ENCODE measurements around the gene RNF224. TPM values are rescaled to one million over a fixed set of nuclear protein-coding genes. Genes with fewer than 3 reads are reported as not detected.

The RNF224 gene
- total RNA-seq, 4 donors from 2014 or later: 1.2 to 5.2 (median 3.0) TPM

- 60 to 76% methylated on average over 2 to 5 of the region's 40 CpGs for WGBS, 2 donors
- DNase-seq: no peak
- peaks cover 0 to 79% (median 0%) of the 10 kb centered on the region in 4 donors for H3K27me3 ChIP-seq
- no peaks in the 10 kb centered on the region for H3K36me3 ChIP-seq
- H3K4me1 ChIP-seq: peaks cover 12 to 32% (median 14%) of the 10 kb centered on the region in 3 donors
- TF ChIP-seq POLR2A (IDR thresholded peaks at IDR 0.05) (no peak), CTCF (IDR thresholded peaks at IDR 0.05) (no peak)
- H3K27ac ChIP-seq: no peak overlapping the region
- no peaks in the 10 kb centered on the region for H3K9me3 ChIP-seq
- intact Hi-C loops (cut with DNase I): loop anchor here (10.0 kb wide), 1 partner anchor 49 kb away; the partner anchor contains the start of genes ANAPC2 and SSNA1
- no peak overlapping the region for H3K4me3 ChIP-seq
Observed at GRCh38 chr9:137233143-137233980, 6.1 kb downstream of the RNF224 start.

GRCh38 chr9:137234055-137234697 lies 6.9 kb downstream of the RNF224 start:
- H3K9me3 ChIP-seq: no peaks in the 10 kb centered on the region
- H3K27ac ChIP-seq: no peak overlapping the region
- intact Hi-C loops (cut with DNase I): loop anchor here (10.0 kb wide), 1 partner anchor 49 kb away; the partner anchor contains the start of genes ANAPC2 and SSNA1
- TF ChIP-seq CTCF (IDR thresholded peaks at IDR 0.05) (no peak), POLR2A (IDR thresholded peaks at IDR 0.05) (no peak)
- no peak for DNase-seq
- H3K27me3 ChIP-seq: peaks cover 0 to 71% (median 0%) of the 10 kb centered on the region in 4 donors
- H3K36me3 ChIP-seq: no peaks in the 10 kb centered on the region
- peaks cover 15 to 38% (median 16%) of the 10 kb centered on the region in 3 donors for H3K4me1 ChIP-seq
- H3K4me3 ChIP-seq: no peak overlapping the region
- WGBS, 2 donors: 51 to 68% methylated on average over 5 to 16 of the region's 40 CpGs

- intact Hi-C loops (cut with DNase I): loop anchor here (10.0 kb wide), 1 partner anchor 50 kb away; the partner anchor contains the start of genes ANAPC2 and SSNA1
- H3K27me3 ChIP-seq: peaks cover 0 to 64% (median 0%) of the 10 kb centered on the region in 4 donors
- TF ChIP-seq CTCF (IDR thresholded peaks at IDR 0.05) (no peak), POLR2A (IDR thresholded peaks at IDR 0.05) (no peak)
- no peaks in the 10 kb centered on the region for H3K9me3 ChIP-seq
- no peak overlapping the region for H3K27ac ChIP-seq
- H3K4me1 ChIP-seq: peaks cover 16 to 46% (median 22%) of the 10 kb centered on the region in 3 donors
- H3K36me3 ChIP-seq: no peaks in the 10 kb centered on the region
- 58 to 64% methylated on average over 10 to 15 of the region's 18 CpGs for WGBS, 2 donors
- no peak for DNase-seq
- no peak overlapping the region for H3K4me3 ChIP-seq
Observed at GRCh38 chr9:137234758-137235423, 7.6 kb downstream of the RNF224 start.

- DNase-seq: no peak
- H3K27ac ChIP-seq: no peak overlapping the region
- TF ChIP-seq CTCF (IDR thresholded peaks at IDR 0.05) (no peak), POLR2A (IDR thresholded peaks at IDR 0.05) (no peak)
- WGBS, 2 donors: 67 to 80% methylated on average over 1 to 3 of the region's 35 CpGs
- peak overlapping the region in 3 of 4 donors; percentile 7 to 40 (median 7) for H3K4me3 ChIP-seq
- H3K36me3 ChIP-seq: no peaks in the 10 kb centered on the region
- H3K4me1 ChIP-seq: peaks cover 16 to 53% (median 23%) of the 10 kb centered on the region in 3 donors
- intact Hi-C loops (cut with DNase I): loop anchor here (10.0 kb wide), 1 partner anchor 51 kb away; the partner anchor contains the start of genes ANAPC2 and SSNA1
- peaks cover 0 to 57% (median 0%) of the 10 kb centered on the region in 4 donors for H3K27me3 ChIP-seq
- H3K9me3 ChIP-seq: no peaks in the 10 kb centered on the region
Observed at GRCh38 chr9:137235424-137236237, 8.3 kb downstream of the RNF224 start.
